ENCODE measurements around the gene NEDD4.

NEDD4 gene

DNA sequence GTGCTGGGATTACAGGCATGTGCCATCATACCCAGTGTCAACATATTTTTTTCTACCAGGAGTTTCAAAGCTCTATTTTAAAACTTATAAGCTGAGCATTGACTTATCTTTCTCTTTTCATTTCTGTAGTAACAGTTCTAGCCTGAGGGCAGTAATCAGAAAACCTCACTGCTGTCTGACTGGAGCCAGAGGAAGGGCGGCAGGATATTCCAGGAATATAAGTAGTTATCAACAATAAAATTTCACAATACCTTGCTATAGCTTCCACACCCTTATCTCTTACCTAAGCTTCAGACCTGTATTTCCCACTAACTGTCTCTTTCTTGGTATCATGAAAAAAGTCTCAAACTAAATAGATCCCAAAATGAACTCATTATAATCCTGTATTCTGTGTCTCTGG is 5.1 kb upstream of the NEDD4 start:
- no peak for DNase-seq (ENCODE audit: low read depth)
- TF ChIP-seq, protein P1, sequence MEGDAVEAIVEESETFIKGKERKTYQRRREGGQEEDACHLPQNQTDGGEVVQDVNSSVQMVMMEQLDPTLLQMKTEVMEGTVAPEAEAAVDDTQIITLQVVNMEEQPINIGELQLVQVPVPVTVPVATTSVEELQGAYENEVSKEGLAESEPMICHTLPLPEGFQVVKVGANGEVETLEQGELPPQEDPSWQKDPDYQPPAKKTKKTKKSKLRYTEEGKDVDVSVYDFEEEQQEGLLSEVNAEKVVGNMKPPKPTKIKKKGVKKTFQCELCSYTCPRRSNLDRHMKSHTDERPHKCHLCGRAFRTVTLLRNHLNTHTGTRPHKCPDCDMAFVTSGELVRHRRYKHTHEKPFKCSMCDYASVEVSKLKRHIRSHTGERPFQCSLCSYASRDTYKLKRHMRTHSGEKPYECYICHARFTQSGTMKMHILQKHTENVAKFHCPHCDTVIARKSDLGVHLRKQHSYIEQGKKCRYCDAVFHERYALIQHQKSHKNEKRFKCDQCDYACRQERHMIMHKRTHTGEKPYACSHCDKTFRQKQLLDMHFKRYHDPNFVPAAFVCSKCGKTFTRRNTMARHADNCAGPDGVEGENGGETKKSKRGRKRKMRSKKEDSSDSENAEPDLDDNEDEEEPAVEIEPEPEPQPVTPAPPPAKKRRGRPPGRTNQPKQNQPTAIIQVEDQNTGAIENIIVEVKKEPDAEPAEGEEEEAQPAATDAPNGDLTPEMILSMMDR (IDR thresholded peaks at IDR 0.05; ENCODE audit: low read depth, low read length), result no peak
- TF ChIP-seq, protein P2, sequence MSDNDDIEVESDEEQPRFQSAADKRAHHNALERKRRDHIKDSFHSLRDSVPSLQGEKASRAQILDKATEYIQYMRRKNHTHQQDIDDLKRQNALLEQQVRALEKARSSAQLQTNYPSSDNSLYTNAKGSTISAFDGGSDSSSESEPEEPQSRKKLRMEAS (IDR thresholded peaks at IDR 0.05; ENCODE audit: low read depth, low read length), result no peak
- TF ChIP-seq MYC (IDR thresholded peaks at IDR 0.05; ENCODE audit: low read depth, low read length), result no peak
- TF ChIP-seq POLR2A (IDR thresholded peaks at IDR 0.05; ENCODE audit: extremely low read depth, insufficient read length), result no peak
- no peak overlapping the region for H3K4me3 ChIP-seq (ENCODE audit: low read depth, low read length)

DNA sequence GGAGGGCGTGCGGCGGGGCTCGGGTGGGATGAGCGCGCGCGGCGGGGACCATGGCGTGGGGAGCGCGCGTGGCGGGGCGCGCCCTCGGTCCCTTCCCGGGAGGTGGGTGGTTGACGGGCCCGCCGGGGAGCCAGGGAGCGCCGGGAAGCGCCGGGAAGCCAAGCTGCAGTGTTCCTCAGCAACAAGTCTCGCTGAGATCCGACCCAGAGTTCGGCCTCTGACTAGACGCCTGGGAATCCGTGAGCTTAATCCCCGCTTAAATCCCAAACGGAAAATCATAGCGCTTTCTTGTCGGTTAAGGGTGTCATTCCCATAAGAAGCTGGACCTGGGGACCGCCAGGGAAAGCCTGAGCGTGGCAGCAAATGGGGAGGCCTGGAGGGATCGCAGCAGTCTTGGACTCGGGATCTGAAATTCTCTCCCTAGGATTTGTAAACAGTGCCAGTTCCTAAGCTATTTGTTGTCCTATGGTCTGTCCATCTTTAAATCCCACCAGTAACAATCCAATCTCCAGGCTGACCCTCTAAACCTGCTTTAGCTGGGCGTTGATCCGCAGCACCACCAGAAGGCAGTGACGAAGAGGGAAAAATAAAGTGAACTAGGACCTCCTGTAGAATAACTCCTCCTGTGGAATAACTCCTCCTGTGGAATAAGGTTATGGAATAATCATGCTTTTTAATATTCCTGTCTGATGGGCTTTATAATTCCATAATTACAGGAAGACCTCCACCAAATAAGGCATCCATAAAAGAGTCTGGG is 570 bp upstream of the NEDD4 start:
- TF ChIP-seq POLR2A (IDR thresholded peaks at IDR 0.05; ENCODE audit: extremely low read depth, insufficient read length) (no peak), MYC (IDR thresholded peaks at IDR 0.05; ENCODE audit: low read depth, low read length) (no peak)
- TF ChIP-seq, protein P2 (IDR thresholded peaks at IDR 0.05; ENCODE audit: low read depth, low read length), result no peak
- TF ChIP-seq, protein P1 (IDR thresholded peaks at IDR 0.05; ENCODE audit: low read depth, low read length), result no peak
- DNase-seq (ENCODE audit: low read depth), result peak; percentile 14
- H3K4me3 ChIP-seq (ENCODE audit: low read depth, low read length), result peak overlapping the region; percentile 59

DNA sequence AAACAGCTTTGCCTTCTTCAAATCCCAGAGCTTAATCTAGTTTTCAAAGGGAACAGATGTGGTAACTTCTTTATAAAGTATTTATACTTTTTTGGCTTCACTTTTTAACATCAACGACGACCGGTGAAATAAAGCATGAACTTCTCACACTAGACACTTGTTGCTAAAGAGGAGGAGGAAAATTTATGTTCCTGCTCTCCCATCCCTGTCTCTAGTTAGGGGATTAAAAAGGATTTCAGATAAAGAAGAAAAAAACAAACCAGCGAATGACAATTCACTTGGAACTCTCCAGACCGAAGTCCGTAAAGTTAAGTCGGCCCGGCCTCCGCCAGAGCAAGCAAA is 672 bp downstream of the NEDD4 start:
- H3K4me3 ChIP-seq (ENCODE audit: low read depth, low read length), result peak overlapping the region; percentile 40
- TF ChIP-seq, protein P1 (IDR thresholded peaks at IDR 0.05; ENCODE audit: low read depth, low read length), result no peak
- TF ChIP-seq MYC (IDR thresholded peaks at IDR 0.05; ENCODE audit: low read depth, low read length) (no peak), POLR2A (IDR thresholded peaks at IDR 0.05; ENCODE audit: extremely low read depth, insufficient read length) (no peak)
- TF ChIP-seq, protein P2 (IDR thresholded peaks at IDR 0.05; ENCODE audit: low read depth, low read length), result no peak
- DNase-seq (ENCODE audit: low read depth), result no peak

DNA sequence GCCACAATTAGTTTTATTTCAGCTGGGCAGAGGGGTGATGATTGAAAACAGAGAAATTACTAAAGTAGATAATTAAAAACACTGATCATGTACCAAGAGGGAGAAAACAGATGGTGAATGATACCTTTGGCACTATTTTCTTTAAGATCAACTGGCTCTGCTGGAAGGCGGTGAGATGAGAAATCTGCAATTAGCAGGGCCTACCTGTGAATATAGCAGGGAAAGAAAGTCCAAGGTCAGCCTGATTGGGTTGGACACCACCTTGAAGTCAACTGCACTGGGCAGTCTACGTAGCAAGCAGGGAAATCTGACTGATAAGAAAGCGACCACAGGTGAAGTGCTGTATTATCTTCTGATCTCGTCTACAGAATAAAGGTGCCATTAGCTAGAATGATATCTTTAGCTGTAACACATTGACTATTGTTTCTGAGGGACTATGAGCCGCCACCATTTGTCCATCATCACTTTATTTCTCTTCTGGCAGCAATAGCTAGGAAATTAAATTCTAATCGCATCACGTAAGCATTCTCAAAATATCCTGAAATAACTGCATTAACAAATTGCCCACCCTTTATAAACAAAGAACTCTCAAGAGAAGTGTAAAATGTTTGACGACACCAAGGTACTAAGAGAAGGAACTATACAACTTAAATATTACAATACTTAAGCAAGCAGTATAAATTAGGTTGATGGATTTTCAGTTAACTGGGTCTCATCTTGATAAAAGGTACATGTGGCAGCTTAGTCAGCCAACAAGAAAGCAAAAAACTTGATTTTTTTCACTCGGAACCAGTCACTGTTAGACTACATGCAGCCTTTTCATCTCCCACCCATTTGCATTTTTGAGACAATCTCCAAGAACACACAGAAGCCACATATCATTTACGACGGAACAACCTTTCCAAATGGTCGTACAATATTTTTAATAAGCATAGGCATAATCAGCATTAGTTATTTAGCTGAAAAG is 1.3 kb downstream of the NEDD4 start:
- no peak for DNase-seq (ENCODE audit: low read depth)
- TF ChIP-seq POLR2A (IDR thresholded peaks at IDR 0.05; ENCODE audit: extremely low read depth, insufficient read length), result no peak
- no peak overlapping the region for H3K4me3 ChIP-seq (ENCODE audit: low read depth, low read length)

DNA sequence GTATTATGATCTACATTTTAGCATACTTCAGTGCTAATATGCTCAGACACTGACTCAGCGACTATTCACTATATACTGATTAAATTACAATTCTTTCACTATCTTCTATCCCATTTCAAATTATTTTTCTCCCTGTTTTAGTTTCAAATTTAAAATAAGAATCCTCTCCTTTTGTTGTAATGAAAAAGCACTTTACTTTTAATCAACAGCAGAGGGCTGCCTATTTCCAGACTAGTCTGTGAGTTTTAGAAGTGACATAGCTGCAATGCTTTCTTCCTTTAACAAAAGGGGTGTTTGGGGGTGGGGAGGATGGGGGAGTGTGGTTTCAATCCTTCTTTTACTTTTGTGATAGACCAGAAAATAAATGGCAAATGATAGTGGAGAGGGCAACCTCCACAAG is 2.4 kb downstream of the NEDD4 start:
- no peak overlapping the region for H3K4me3 ChIP-seq (ENCODE audit: low read depth, low read length)
- TF ChIP-seq POLR2A (IDR thresholded peaks at IDR 0.05; ENCODE audit: extremely low read depth, insufficient read length), result no peak
- TF ChIP-seq, protein P1 (IDR thresholded peaks at IDR 0.05; ENCODE audit: low read depth, low read length), result no peak
- TF ChIP-seq, protein P2 (IDR thresholded peaks at IDR 0.05; ENCODE audit: low read depth, low read length), result no peak
- TF ChIP-seq MYC (IDR thresholded peaks at IDR 0.05; ENCODE audit: low read depth, low read length), result no peak
- DNase-seq (ENCODE audit: low read depth), result no peak

DNA sequence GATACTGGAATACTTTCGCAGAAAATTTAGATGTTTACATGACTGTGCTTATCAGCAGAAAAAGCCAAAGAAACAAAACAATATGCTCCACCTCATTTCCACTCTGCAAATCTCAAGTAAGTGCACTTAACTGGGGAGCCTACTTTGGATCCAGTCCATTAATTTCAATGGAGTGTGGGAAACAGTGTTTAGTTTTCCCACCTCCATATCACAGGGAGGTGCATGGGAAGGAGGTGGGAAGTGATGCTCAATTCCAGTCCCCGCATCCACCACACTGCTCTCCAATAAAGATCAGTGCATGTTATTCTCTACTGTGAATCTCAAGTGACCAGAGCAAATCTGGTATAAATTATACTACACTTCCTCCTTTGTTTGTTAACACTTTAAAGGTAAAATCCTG is 2.9 kb downstream of the NEDD4 start:
- DNase-seq (ENCODE audit: low read depth), result no peak
- H3K4me3 ChIP-seq (ENCODE audit: low read depth, low read length), result no peak overlapping the region
- TF ChIP-seq, protein P1 (IDR thresholded peaks at IDR 0.05; ENCODE audit: low read depth, low read length), result no peak
- TF ChIP-seq, protein P2 (IDR thresholded peaks at IDR 0.05; ENCODE audit: low read depth, low read length), result no peak
- no peak for TF ChIP-seq MYC (IDR thresholded peaks at IDR 0.05; ENCODE audit: low read depth, low read length)
- TF ChIP-seq POLR2A (IDR thresholded peaks at IDR 0.05; ENCODE audit: extremely low read depth, insufficient read length), result no peak

All from NB4 (cell line).